SIG-M5 (cell line): Measurements from ENCODE around the gene ZNF648.
"Not testable (repeated sequence)": the region's sequence is repeated elsewhere in the genome, so short reads cannot be mapped to it uniquely, and the experiment has no call there.

Experiments used
- DNase-seq: peaks from one replicate; lab custom pipeline; 2025; lab: John Stamatoyannopoulos, UW

Gene ZNF648, protein sequence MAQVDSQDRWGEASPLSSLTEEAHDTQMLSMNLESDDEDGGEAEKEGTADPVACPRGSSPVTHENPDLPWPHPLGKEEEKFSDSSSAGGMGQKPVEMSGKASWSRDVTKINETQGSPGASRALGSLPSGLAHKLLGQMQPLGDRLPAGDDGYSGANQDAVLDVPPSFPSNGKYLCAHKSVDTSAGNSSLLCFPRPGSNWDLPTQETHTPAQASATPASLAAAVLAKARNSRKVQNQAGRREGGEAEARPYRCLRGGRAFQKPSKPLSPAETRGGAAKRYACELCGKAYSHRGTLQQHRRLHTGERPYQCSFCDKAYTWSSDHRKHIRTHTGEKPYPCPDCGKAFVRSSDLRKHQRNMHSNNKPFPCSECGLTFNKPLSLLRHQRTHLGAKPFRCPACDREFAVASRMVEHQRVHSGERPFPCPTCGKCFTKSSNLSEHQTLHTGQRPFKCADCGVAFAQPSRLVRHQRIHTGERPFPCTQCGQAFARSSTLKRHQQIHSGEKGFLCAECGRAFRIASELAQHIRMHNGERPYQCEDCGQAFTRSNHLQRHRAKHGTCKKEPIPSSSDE

GRCh38 chr1:182061594-182061993 lies at the start of gene ZNF648:
TSS of gene ZNF648 (minus strand) at chr1:182061712. CDS start at chr1:182058010, 3,702 bp downstream.
- DNase-seq: no peak

- DNase-seq: no peak
Observed at GRCh38 chr1:182110635-182111034, 49.1 kb upstream of the ZNF648 start.

GRCh38 chr1:182109771-182110170 lies 48.3 kb upstream of the ZNF648 start:
- no peak for DNase-seq

GRCh38 chr1:182107209-182107608 lies 45.7 kb upstream of the ZNF648 start:
- DNase-seq: no peak

- DNase-seq: no peak
Observed at GRCh38 chr1:182102043-182102416, 40.5 kb upstream of the ZNF648 start.

- no peak for DNase-seq
Observed at GRCh38 chr1:182101415-182102042, 40.0 kb upstream of the ZNF648 start.

- DNase-seq: no peak
Observed at GRCh38 chr1:182098301-182098700, 36.8 kb upstream of the ZNF648 start.

DNA sequence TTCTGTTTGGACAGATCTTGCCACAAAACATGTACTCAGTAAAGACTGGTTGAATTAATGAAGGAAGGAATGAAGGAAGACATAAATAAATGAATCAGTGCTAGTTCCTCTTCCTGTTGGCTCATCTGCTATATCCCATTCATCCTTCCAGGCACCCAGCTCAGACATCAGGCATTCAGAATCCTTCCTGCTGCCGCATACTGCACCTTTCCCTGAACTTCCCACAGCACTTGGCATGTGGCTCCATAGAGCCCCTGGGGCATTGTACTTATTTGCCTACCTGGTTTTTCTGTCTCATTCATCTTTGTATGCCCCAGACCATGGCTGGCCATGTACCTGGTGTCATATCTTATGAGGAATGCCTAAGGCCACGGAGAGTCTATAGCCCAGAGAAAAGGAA lies 34.4 kb upstream of the ZNF648 start:
- no peak for DNase-seq

- DNase-seq: not testable (repeated sequence)
Observed at GRCh38 chr1:182094514-182095005, 33.0 kb upstream of the ZNF648 start.

DNA sequence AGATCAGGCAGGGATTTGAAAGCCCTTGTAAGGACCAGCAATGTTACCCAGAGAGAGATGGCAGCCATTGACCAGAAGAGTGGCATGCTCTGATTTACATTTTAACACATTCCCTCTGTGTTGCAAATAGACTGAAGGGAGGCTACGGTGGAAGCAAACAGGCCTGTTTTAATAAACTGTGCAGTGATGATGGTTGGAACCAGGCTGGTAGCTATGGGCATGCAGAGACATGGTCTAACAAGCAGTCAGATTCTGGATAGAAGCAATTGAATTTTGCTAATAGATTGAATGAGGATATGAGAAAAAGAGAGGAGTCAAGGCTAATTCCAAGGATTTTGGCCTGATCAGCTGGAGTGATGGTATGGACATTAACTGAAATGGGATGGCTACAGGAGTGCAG lies 32.3 kb upstream of the ZNF648 start:
- no peak for DNase-seq

DNA sequence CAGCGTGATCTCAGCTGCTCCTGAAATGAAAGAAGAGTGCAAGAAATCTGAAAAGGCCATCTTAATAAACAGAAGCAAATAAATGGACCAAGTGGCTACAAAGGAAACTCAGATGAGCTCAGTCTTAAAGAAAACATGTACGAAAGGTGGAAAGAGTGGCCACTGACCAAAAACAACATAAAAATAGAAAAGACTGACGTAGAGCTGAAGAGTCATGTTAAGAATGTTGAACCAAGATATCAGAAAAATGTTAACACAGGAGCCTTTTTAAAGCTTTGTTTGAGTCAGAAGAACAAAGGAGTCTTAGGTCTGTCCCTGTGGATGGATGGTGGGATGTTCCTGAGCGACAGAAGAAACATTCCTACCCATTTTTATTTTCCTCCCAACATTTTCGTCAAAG lies 30.8 kb upstream of the ZNF648 start:
- no peak for DNase-seq

GRCh38 chr1:182091083-182091482 lies 29.6 kb upstream of the ZNF648 start:
- no peak for DNase-seq

GRCh38 chr1:182087719-182088350 lies 26.3 kb upstream of the ZNF648 start:
- DNase-seq: no peak

GRCh38 chr1:182087304-182087703 lies 25.8 kb upstream of the ZNF648 start:
- no peak for DNase-seq

DNA sequence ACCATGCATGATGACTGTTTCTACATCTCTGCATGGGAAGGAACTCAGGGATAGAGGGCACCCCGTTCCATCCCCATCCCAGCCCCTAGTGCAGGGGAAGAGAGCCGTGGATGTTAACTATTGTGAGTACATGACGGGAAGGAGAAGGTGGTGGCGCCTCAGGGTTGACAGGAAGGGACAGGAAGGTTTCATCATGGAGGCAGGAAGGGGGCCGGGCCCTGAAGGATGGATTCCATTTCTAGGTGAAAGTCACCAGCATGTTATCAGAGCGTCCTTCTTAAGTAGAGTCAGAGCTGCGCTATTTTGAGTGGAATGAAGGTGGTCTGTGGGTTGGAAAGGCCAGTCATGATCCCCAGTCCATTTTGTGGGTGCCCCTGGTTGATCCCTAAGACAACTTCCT lies 25.1 kb upstream of the ZNF648 start:
- DNase-seq: no peak

GRCh38 chr1:182086136-182086535 lies 24.6 kb upstream of the ZNF648 start:
- no peak for DNase-seq

- DNase-seq: no peak
Observed at GRCh38 chr1:182085726-182086125, 24.2 kb upstream of the ZNF648 start.

- DNase-seq: no peak
Observed at GRCh38 chr1:182084487-182085316, 23.2 kb upstream of the ZNF648 start.

GRCh38 chr1:182083851-182084486 lies 22.5 kb upstream of the ZNF648 start:
- DNase-seq: no peak

- peak; percentile 50 for DNase-seq
Observed at GRCh38 chr1:182080955-182081582, 19.6 kb upstream of the ZNF648 start.

GRCh38 chr1:182080040-182080439 lies 18.5 kb upstream of the ZNF648 start:
- no peak for DNase-seq
